ENCODE data around the gene CDK5RAP1.

Gene CDK5RAP1

DNA sequence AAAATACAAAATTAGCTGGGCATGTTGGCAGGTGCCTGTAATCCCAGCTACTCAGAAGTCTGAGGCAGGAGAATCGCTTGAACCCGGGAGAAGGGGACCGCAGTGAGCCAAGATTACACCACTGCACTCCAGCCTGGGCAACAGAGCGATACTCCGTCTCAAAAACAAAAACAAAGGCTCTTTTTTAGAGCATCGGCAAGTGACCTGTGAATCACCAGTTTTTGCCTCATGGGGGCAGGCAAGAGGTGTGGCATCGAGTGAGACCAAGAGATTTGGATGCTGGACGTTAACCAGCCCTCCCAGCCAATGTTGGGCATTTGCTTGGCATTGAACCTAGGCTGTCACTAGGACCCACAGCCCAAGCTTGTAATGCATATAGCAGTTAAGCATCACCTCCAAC, 14.6 kb upstream of the CDK5RAP1 start:
- Histone ChIP-seq H3K4me1 (ENCODE audit: control insufficient read depth, insufficient read depth, low read length, poor library complexity, severe bottlenecking) (peaks cover 6% of the 10 kb centered on the region), H3K27ac (ENCODE audit: low read depth, low read length, severe bottlenecking) (no peak overlapping the region), H3K4me3 (ENCODE audit: extremely low read depth, insufficient read depth, low read length, poor library complexity, severe bottlenecking) (no peak overlapping the region), H3K36me3 (ENCODE audit: control insufficient read depth, insufficient read depth, low read length) (peaks cover 6% of the 10 kb centered on the region), H3K9me3 (ENCODE audit: control insufficient read depth, low read length) (no peaks in the 10 kb centered on the region)
- WGBS, 2 experiments (ENCODE audit: insufficient coverage in 2 of 2) = 59 to 62% methylated on average over 7 to 8 of the region's 8 CpGs

DNA sequence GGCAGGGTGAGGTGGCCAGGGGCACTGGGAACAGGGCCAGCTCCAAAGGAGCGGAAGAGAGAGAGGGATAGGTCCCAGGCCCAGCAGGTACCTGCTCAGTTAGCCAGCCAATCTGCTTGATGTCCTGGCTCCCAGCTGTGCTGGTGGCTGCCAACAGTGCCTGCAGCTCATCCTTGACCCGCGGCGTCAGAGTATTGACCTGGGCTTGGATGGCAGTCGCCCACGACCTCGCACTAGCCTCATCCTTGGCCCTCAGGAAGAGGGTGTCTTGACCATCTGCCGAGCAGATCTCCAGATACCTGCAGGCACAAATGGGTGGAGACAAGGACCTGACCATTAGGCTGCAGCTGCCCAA, 11.1 kb upstream of the CDK5RAP1 start:
- Histone ChIP-seq H3K4me1 (ENCODE audit: control insufficient read depth, insufficient read depth, low read length, poor library complexity, severe bottlenecking) (peaks cover 3% of the 10 kb centered on the region), H3K4me3 (ENCODE audit: extremely low read depth, insufficient read depth, low read length, poor library complexity, severe bottlenecking) (no peak overlapping the region), H3K9me3 (ENCODE audit: control insufficient read depth, low read length) (no peaks in the 10 kb centered on the region), H3K36me3 (ENCODE audit: control insufficient read depth, insufficient read depth, low read length) (peaks cover 22% of the 10 kb centered on the region), H3K27ac (ENCODE audit: low read depth, low read length, severe bottlenecking) (no peak overlapping the region)
- 86 to 95% methylated on average over 7 to 8 of the region's 8 CpGs for WGBS, 2 experiments (ENCODE audit: insufficient coverage in 2 of 2)

DNA sequence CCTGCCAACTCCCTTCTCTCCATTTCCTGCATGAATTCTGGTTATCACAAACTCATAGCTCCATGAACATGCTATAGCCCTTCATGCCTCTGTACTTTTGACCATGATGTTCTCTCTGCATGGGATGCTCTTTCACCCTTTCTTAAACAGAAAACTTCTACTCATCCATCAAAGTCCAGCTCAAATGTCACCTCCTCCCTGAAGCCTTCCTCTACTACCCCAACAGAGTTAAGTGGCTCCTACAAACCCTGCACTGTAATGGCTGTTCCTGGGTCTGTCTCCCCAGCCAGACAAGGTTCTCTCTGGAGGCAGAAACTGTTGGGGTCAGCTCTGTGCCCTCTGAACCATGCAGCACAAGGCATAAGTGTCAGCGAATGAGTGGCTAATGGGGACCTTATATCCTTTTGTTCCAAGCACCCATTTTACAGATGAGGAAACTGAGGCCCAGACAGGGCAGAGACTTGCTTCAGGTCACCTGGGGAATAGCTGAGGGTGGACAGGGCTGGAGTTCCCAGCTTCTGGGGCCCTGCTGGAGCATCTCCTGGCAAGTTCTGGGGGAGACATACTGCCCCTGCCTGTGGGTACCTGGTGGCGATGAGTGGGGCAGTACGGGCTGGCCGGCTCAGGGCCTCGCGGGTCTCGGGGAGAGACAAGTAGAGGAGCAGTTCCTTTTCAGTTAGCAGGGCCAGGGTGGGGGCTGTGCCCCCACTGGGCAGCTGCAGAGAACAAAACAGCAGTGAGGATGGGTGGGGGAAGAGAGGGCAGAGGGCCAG, 10.6 kb upstream of the CDK5RAP1 start:
- 95 to 100% methylated on average over 6 to 7 of the region's 7 CpGs for WGBS, 2 experiments (ENCODE audit: insufficient coverage in 2 of 2)
- Histone ChIP-seq H3K4me3 (ENCODE audit: extremely low read depth, insufficient read depth, low read length, poor library complexity, severe bottlenecking) (no peak overlapping the region), H3K4me1 (ENCODE audit: control insufficient read depth, insufficient read depth, low read length, poor library complexity, severe bottlenecking) (peaks cover 6% of the 10 kb centered on the region), H3K36me3 (ENCODE audit: control insufficient read depth, insufficient read depth, low read length) (peaks cover 27% of the 10 kb centered on the region), H3K9me3 (ENCODE audit: control insufficient read depth, low read length) (no peaks in the 10 kb centered on the region), H3K27ac (ENCODE audit: low read depth, low read length, severe bottlenecking) (no peak overlapping the region)

DNA sequence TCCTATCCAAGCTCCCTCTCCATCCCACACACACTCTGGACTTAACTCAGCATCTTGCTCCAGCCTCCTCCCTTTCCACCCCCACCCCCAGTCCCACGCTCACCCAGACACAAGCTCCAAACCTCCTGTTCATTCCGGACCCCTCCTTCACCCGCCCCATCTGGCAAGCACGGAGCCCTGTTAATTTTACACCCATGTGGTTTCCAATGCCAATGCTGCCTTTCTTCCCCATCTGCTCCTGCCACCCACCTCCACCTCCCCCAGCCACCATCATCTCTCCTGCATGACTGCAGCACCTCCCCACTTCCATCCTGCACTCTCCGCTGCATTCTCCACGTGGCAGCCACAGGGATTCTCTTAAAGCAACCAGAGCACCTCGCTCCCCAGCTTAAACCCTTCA, 9.9 kb upstream of the CDK5RAP1 start:
- Histone ChIP-seq H3K4me3 (ENCODE audit: extremely low read depth, insufficient read depth, low read length, poor library complexity, severe bottlenecking) (no peak overlapping the region), H3K27ac (ENCODE audit: low read depth, low read length, severe bottlenecking) (no peak overlapping the region), H3K4me1 (ENCODE audit: control insufficient read depth, insufficient read depth, low read length, poor library complexity, severe bottlenecking) (peaks cover 6% of the 10 kb centered on the region), H3K9me3 (ENCODE audit: control insufficient read depth, low read length) (no peaks in the 10 kb centered on the region), H3K36me3 (ENCODE audit: control insufficient read depth, insufficient read depth, low read length) (peaks cover 29% of the 10 kb centered on the region)
- WGBS, 2 experiments (ENCODE audit: insufficient coverage in 2 of 2) = 80 to 84% methylated on average over 4 to 7 of the region's 7 CpGs

GRCh38 chr20:33410081-33410742, 8.9 kb upstream of the CDK5RAP1 start:
- no peak overlapping the region for H3K4me3 ChIP-seq (ENCODE audit: extremely low read depth, insufficient read depth, low read length, poor library complexity, severe bottlenecking)
- H3K36me3 ChIP-seq (ENCODE audit: control insufficient read depth, insufficient read depth, low read length) = peaks cover 29% of the 10 kb centered on the region
- WGBS, 2 experiments (ENCODE audit: insufficient coverage in 2 of 2) = 92 to 97% methylated on average over 14 to 15 of the region's 15 CpGs
- no peaks in the 10 kb centered on the region for H3K9me3 ChIP-seq (ENCODE audit: control insufficient read depth, low read length)
- peaks cover 6% of the 10 kb centered on the region for H3K4me1 ChIP-seq (ENCODE audit: control insufficient read depth, insufficient read depth, low read length, poor library complexity, severe bottlenecking)
- no peak overlapping the region for H3K27ac ChIP-seq (ENCODE audit: low read depth, low read length, severe bottlenecking)

- Histone ChIP-seq H3K36me3 (ENCODE audit: control insufficient read depth, insufficient read depth, low read length) (peaks cover 26% of the 10 kb centered on the region), H3K9me3 (ENCODE audit: control insufficient read depth, low read length) (no peaks in the 10 kb centered on the region), H3K4me3 (ENCODE audit: extremely low read depth, insufficient read depth, low read length, poor library complexity, severe bottlenecking) (no peak overlapping the region), H3K4me1 (ENCODE audit: control insufficient read depth, insufficient read depth, low read length, poor library complexity, severe bottlenecking) (peaks cover 6% of the 10 kb centered on the region), H3K27ac (ENCODE audit: low read depth, low read length, severe bottlenecking) (no peak overlapping the region)
- WGBS, 2 experiments (ENCODE audit: insufficient coverage in 2 of 2) = 91 to 96% methylated on average over 13 of the region's 18 CpGs
These were observed 7.7 kb upstream of the CDK5RAP1 start for GRCh38 chr20:33408716-33409654.

GRCh38 chr20:33408313-33408712, 7.0 kb upstream of the CDK5RAP1 start:
- Histone ChIP-seq H3K4me1 (ENCODE audit: control insufficient read depth, insufficient read depth, low read length, poor library complexity, severe bottlenecking) (peaks cover 6% of the 10 kb centered on the region), H3K36me3 (ENCODE audit: control insufficient read depth, insufficient read depth, low read length) (peaks cover 26% of the 10 kb centered on the region), H3K4me3 (ENCODE audit: extremely low read depth, insufficient read depth, low read length, poor library complexity, severe bottlenecking) (no peak overlapping the region), H3K27ac (ENCODE audit: low read depth, low read length, severe bottlenecking) (peak overlapping the region; percentile 74), H3K9me3 (ENCODE audit: control insufficient read depth, low read length) (no peaks in the 10 kb centered on the region)
- 96% methylated on average over 3 to 9 of the region's 12 CpGs for whole genome bisulfite sequencing, 2 experiments (ENCODE audit: insufficient coverage in 2 of 2)

DNA sequence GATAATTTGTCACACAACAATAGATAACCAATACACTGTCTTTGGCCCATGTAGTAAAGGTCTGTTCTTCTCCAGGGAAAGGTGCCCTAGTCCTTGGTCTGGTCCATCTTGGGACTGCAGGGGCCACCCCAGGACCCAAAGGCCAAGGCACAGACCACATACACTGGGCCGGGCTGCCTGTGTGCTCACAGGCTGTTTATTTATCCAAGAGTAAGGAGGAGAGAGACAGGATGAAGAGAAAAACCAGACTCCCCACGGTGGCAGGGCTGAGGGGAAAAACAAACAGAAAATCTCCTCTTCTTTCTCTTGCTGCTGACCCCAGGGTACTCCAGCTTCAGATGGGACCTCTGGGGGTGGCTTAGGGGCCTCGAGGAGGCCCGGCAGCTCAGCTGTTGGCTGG, 6.5 kb upstream of the CDK5RAP1 start:
- Histone ChIP-seq H3K4me3 (ENCODE audit: extremely low read depth, insufficient read depth, low read length, poor library complexity, severe bottlenecking) (no peak overlapping the region), H3K36me3 (ENCODE audit: control insufficient read depth, insufficient read depth, low read length) (peaks cover 26% of the 10 kb centered on the region), H3K4me1 (ENCODE audit: control insufficient read depth, insufficient read depth, low read length, poor library complexity, severe bottlenecking) (peaks cover 6% of the 10 kb centered on the region), H3K9me3 (ENCODE audit: control insufficient read depth, low read length) (no peaks in the 10 kb centered on the region), H3K27ac (ENCODE audit: low read depth, low read length, severe bottlenecking) (peak overlapping the region; percentile 74)
- 78 to 94% methylated on average over 3 of the region's 4 CpGs for WGBS, 2 experiments (ENCODE audit: insufficient coverage in 2 of 2)

DNA sequence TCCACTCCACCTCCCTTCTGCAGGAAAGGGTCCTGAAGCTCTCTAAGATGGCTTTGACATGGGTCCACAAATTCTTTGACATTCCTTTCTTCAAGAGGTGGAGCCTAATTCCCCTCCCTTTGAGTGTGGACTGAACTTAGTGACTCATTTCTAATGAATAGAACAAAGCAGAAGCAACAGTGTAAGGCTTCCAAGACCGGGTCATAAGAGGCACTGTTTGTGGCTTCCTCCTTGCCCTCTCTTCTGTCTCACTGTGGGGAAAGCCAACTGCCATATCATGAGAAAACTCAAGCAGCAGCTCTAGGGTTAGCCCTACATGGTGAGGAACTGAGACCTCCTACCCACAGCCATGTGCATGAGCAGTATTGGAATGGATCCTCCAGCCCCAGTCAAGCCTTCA, 5.9 kb upstream of the CDK5RAP1 start:
- Histone ChIP-seq H3K27ac (ENCODE audit: low read depth, low read length, severe bottlenecking) (peak overlapping the region; percentile 74), H3K9me3 (ENCODE audit: control insufficient read depth, low read length) (no peaks in the 10 kb centered on the region), H3K36me3 (ENCODE audit: control insufficient read depth, insufficient read depth, low read length) (peaks cover 26% of the 10 kb centered on the region), H3K4me3 (ENCODE audit: extremely low read depth, insufficient read depth, low read length, poor library complexity, severe bottlenecking) (no peak overlapping the region), H3K4me1 (ENCODE audit: control insufficient read depth, insufficient read depth, low read length, poor library complexity, severe bottlenecking) (peaks cover 6% of the 10 kb centered on the region)
- WGBS, 2 experiments (ENCODE audit: insufficient coverage in 2 of 2) = 83 to 100% methylated on average over 1 of the region's 1 CpG

DNA sequence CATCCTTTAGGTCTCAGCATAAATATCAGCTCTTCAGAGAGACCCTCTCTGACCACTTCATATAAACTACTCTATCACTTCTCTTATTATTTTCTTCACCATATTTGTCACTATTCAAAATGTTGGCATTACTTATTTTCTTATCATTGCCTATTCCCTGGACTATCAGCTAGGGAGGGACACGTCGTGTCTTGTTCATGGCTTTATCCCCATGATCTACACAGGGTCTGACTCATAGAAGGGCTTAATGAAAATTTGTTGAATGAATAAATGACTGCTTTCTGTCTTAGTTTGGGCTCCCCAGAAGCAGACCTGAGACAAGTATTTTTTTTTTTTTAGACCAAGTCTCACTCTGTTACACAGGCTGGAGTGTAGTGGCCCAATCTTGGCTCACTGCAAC, 3.0 kb upstream of the CDK5RAP1 start:
- Histone ChIP-seq H3K4me3 (ENCODE audit: extremely low read depth, insufficient read depth, low read length, poor library complexity, severe bottlenecking) (no peak overlapping the region), H3K36me3 (ENCODE audit: control insufficient read depth, insufficient read depth, low read length) (peaks cover 24% of the 10 kb centered on the region), H3K27ac (ENCODE audit: low read depth, low read length, severe bottlenecking) (no peak overlapping the region), H3K4me1 (ENCODE audit: control insufficient read depth, insufficient read depth, low read length, poor library complexity, severe bottlenecking) (peaks cover 6% of the 10 kb centered on the region), H3K9me3 (ENCODE audit: control insufficient read depth, low read length) (no peaks in the 10 kb centered on the region)
- 100% methylated on average over 2 of the region's 2 CpGs; no CpG with 5 or more reads in 1 of the 2 experiments for WGBS, 2 experiments (ENCODE audit: insufficient coverage in 2 of 2)
